Kidney epithelial cell (primary cell): Measurements from ENCODE around the gene SLC2A10. TPM values are rescaled to one million over a fixed set of nuclear protein-coding genes. Genes with fewer than 3 reads are reported as not detected.

Experiments
- DNase-seq: peaks from one replicate; pipeline ENCODE4 v3.0.0-alpha.2; 2010; ENCODE audit warnings: low read depth
- H3K27me3 ChIP-seq: 2 replicates; pipeline ENCODE4 v1.6.0; 2011; ENCODE audit warnings: low read length; ENCODE audit not compliant: control insufficient read depth, insufficient read depth
- H3K36me3 ChIP-seq: 2 replicates; pipeline ENCODE4 v1.5.1; 2011; ENCODE audit warnings: low read length; ENCODE audit not compliant: control insufficient read depth, insufficient read depth
- H3K4me3 ChIP-seq: 2 replicates; pipeline ENCODE4 v1.5.1; 2011; ENCODE audit warnings: low read depth, mild to moderate bottlenecking, control low read depth, low read length
- total RNA-seq: library from RNA; depleted of rRNA; stranded (reverse); fragments of >200 nt; gene quantifications from 2 replicates; pipeline ENCODE4 v1.2.3, GENCODE V29; 2015
- TF ChIP-seq, protein P1 (sequence below): IDR thresholded peaks from 2 replicates; pipeline ENCODE4 v1.5.1; 2011; ENCODE audit warnings: mild to moderate bottlenecking, moderate library complexity, low read length, control low read depth, inconsistent platforms; ENCODE audit not compliant: insufficient read depth, poor library complexity, severe bottlenecking

The SLC2A10 gene
- total RNA-seq, 1 donor from 2014 or later = 11.9 TPM

GRCh38 chr20:46666818-46667515 lies 42.5 kb upstream of the SLC2A10 start:
- TF ChIP-seq, protein P1, sequence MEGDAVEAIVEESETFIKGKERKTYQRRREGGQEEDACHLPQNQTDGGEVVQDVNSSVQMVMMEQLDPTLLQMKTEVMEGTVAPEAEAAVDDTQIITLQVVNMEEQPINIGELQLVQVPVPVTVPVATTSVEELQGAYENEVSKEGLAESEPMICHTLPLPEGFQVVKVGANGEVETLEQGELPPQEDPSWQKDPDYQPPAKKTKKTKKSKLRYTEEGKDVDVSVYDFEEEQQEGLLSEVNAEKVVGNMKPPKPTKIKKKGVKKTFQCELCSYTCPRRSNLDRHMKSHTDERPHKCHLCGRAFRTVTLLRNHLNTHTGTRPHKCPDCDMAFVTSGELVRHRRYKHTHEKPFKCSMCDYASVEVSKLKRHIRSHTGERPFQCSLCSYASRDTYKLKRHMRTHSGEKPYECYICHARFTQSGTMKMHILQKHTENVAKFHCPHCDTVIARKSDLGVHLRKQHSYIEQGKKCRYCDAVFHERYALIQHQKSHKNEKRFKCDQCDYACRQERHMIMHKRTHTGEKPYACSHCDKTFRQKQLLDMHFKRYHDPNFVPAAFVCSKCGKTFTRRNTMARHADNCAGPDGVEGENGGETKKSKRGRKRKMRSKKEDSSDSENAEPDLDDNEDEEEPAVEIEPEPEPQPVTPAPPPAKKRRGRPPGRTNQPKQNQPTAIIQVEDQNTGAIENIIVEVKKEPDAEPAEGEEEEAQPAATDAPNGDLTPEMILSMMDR = no peak
- Histone ChIP-seq H3K36me3 (no peaks in the 10 kb centered on the region), H3K4me3 (no peak overlapping the region), H3K27me3 (no peaks in the 10 kb centered on the region)
- DNase-seq = no peak

GRCh38 chr20:46670228-46670584 lies 39.2 kb upstream of the SLC2A10 start:
- TF ChIP-seq, protein P1 = no peak
- H3K4me3 ChIP-seq = no peak overlapping the region

GRCh38 chr20:46670585-46671584 lies 38.6 kb upstream of the SLC2A10 start:
- H3K36me3 ChIP-seq = no peaks in the 10 kb centered on the region

More at GRCh38 chr20:46670228-46670584, 39.2 kb upstream of the SLC2A10 start:
- no peaks in the 10 kb centered on the region for H3K36me3 ChIP-seq
- no peak for DNase-seq
- H3K27me3 ChIP-seq = no peaks in the 10 kb centered on the region

DNA sequence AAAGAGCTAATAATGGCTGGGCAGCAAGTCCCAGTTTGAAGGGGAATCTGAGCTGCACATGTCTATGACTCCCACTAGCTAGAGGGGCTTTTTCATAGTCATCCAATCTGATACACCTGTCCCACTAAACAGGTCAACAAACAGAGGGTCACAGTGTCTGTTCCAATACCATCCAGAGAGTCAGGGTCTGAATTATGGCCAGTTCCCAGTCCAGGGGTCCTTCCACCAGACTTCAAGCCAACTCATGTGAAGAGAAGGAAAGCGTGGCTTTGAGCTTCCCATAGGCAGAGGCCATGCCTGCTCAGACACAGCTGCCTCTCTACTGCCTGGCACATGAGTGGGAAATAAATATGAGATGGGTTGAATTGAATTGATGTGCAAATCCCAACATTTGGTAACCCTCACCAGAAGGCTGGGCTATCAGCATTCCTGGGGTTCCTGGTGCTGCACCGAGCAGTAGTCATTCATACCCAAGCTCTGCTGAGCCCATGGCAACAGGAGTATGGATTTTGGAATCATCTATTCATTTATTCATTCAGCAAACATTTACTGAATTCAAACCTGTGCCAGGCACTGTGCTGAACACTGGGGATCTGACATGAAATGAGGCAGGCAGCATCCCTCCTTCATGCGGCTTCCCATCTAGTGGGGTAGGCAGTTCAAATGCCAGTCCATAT lies 37.4 kb upstream of the SLC2A10 start:
- no peaks in the 10 kb centered on the region for H3K27me3 ChIP-seq
- no peaks in the 10 kb centered on the region for H3K36me3 ChIP-seq
- TF ChIP-seq, protein P1 = no peak
- H3K4me3 ChIP-seq = no peak overlapping the region
- no peak for DNase-seq

More at GRCh38 chr20:46670585-46671584, 38.6 kb upstream of the SLC2A10 start:
- Histone ChIP-seq H3K27me3 (no peaks in the 10 kb centered on the region), H3K4me3 (no peak overlapping the region)
- TF ChIP-seq, protein P1 = no peak
- DNase-seq = no peak

- Histone ChIP-seq H3K4me3 (no peak overlapping the region), H3K27me3 (no peaks in the 10 kb centered on the region)
Measured at GRCh38 chr20:46672543-46673148, 36.8 kb upstream of the SLC2A10 start.

More at GRCh38 chr20:46672543-46673148, 36.8 kb upstream of the SLC2A10 start:
- H3K36me3 ChIP-seq = no peaks in the 10 kb centered on the region
- DNase-seq = no peak
- TF ChIP-seq, protein P1 = no peak
